ENCODE data around the gene ABCA8.

ABCA8 gene

GRCh38 chr17:68821860-68822696 lies 133.1 kb downstream of the ABCA8 start:
- FAIRE-seq: no peak

GRCh38 chr17:68820825-68821481 lies 134.2 kb downstream of the ABCA8 start:
- no peak for FAIRE-seq

DNA sequence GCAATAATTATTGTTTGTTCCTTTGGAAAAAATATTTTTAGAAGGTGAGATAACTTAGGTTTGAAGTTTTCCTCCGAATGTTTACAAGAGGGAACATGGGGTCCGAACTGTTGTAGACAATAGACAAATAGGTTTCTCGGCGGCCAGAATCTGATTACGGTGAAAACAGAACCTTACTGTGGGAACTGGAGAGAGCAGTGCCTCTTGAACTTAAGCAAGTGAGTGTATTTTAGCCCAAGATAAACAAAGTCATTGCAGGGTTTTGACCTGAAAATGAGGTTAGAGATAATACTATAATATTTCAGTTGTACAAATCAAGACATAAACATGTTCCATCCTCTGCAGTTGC lies 134.7 kb downstream of the ABCA8 start:
- FAIRE-seq: no peak

GRCh38 chr17:68819465-68819864 lies 135.7 kb downstream of the ABCA8 start:
- no peak for FAIRE-seq

Measured in colon (tissue), 2 donors.